ENCODE measurements around the gene LHB. TPM values are rescaled to one million over a fixed set of nuclear protein-coding genes. Genes with fewer than 3 reads are reported as not detected.
"Not testable (repeated sequence)": the region's sequence is repeated elsewhere in the genome, so short reads cannot be mapped to it uniquely, and the experiment has no call there.

Gene LHB
- total RNA-seq (2014; rRNA removed; shearing (Covaris generic); ENCODE audit: low replicate concordance), result not detected in 2 replicates

DNA sequence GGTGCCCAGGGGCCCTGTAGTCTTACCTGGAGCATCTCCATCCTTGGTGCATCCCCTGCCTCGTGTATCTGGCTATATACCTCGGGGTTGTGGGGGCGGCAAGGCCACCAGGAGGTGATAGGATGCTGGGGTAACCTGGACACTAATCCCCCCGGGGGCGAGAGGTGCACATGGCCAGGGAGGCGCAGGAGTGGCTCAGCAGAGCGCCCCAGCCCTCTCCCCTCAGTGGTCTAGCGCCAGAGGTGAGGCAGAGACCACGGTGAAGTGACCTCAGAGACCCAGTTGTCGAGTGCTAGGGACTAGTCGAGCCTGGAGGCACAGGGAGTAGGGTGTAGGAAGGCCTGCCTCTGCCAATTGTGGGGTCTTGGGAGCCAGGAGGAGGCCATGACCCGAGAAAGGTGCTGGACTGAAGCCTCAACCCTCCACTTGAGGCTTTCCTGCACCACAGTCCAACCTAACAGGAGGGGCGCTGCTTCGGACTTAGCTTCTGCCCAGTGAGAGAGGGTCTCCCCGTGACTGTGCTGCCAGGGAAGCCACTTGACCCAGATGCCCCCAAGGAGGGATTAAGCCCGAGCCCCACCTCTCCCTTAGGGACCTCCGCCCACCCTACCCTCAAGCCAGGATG is at the start of gene LHB:
Gene LHB, minus strand, starts transcription at position 51 of the 625 bp plus-strand sequence. Its CDS starts 10 bp downstream, at position 41.
- H3K36me3 ChIP-seq, result peaks cover 35% of the 10 kb centered on the region
- H3K9me3 ChIP-seq, result no peaks in the 10 kb centered on the region
- H3K27me3 ChIP-seq, result peaks cover 11% of the 10 kb centered on the region
- H3K4me3 ChIP-seq, result no peak within 1 kb of the TSS
- DNase-seq, result no peak

DNA sequence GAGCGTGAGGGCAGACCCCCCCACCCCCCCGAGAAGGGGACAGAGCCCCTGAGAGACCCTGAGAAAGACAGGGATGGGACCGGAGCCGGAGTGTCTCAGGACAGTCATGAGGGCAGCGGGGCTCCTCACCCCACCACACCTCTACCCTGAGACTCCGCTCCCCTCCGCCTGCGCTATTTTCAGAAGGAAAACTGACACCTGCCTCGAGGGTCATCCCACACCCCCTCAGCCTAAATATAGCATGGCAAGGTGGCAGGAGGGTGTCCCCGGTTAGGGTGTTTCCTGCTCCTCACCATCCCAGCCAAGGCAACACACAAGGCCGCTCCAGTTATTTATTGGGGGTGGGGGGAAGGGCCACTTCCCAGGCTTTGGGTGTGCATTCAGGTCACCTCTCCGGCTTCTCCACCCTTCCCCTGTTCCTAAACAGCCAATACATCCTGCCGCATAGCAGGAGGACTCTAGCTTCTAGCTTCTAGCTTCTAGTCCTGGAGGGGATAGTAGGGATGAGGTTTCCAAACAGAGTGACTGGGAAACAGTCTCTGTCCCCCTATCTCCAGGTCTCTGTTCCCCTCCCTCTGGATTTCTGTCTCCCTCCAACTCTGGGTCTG is 49.1 kb upstream of the LHB start:
- DNase-seq, result no peak
- Histone ChIP-seq H3K27me3 (peaks cover 20% of the 10 kb centered on the region), H3K4me3 (no peak overlapping the region), H3K9me3 (no peaks in the 10 kb centered on the region), H3K36me3 (no peaks in the 10 kb centered on the region)

DNA sequence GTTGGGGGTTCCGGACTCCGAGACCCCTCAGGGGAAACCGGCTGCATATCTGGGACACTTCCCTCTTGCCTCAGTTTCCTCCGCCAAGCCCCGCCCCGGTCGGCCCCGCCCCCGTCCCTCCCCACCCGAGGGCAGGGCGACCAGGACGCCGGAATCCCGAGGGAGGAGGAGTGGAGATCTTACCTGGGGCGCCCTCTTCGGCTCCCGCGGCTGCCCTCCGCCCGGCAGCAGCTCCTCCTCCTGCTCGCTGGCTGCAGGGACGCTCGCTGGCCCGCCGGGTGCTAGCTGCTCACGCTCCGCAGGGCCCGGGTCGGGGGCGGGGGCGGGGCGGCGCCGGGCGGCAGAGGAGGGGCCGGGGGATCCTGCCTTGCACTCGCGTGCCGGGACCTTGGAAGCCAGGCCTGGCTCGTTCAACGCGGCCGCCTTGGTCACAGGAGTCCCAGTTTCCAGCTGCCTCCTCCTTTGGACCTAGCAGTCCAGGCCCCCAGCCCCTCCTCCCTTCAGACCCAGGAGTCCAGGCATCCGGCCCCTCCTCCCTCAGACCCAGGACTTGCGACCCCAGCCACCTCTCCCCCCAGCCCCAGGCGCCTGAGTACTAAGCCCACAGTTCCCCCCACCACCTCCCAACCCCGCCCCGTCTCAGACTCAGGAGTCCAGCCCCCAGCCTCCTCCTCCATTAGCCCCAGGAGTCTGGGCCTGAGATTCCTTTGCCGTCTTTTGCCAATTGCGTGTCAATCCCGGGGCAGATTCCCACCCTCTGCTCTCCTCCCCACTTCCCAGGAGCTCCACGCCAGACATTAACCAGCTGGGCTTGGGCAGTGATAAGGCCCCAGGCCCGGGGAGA is 48.1 kb upstream of the LHB start, which contains the start of gene NTF4:
Gene NTF4, minus strand, starts transcription at position 51 of the 844 bp plus-strand sequence. CDS start 2,821 bp downstream, outside the sequence.
- Histone ChIP-seq H3K36me3 (no peaks in the 10 kb centered on the region), H3K4me3 (no peak within 1 kb of the TSS), H3K27me3 (peaks cover 20% of the 10 kb centered on the region), H3K9me3 (no peaks in the 10 kb centered on the region)
- DNase-seq, result no peak

DNA sequence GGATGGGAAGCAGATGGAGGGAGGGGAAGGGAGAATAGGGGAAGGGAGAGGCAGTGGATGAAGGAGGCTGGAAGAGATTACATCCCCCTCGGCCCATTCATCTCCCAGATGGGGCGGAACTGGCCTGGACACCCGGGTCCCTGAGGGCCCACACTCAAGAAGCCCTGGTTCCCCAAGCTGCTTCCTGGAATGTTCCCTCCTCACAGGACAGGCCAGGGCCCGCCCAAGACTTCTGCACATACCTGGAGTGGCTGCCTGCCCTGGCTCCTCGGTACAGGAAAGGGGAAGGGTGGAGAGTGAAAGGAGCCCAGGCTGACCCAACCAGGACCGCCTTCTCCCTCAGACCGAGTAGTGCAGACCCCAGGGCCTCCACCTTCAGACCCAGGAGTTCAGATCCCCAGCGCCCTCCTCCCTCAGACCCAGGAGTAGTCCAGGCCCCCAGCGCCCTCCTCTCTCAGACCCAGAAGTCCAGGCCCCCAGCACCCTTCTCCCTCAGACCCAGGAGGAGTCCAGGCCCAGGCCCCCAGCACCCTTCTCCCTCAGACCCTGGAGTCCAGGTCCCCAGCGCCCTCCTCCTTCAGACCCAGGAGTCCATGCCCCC is 47.2 kb upstream of the LHB start:
- H3K36me3 ChIP-seq, result no peaks in the 10 kb centered on the region
- no peak for DNase-seq
- H3K9me3 ChIP-seq, result no peaks in the 10 kb centered on the region
- H3K27me3 ChIP-seq, result peaks cover 18% of the 10 kb centered on the region
- no peak overlapping the region for H3K4me3 ChIP-seq

DNA sequence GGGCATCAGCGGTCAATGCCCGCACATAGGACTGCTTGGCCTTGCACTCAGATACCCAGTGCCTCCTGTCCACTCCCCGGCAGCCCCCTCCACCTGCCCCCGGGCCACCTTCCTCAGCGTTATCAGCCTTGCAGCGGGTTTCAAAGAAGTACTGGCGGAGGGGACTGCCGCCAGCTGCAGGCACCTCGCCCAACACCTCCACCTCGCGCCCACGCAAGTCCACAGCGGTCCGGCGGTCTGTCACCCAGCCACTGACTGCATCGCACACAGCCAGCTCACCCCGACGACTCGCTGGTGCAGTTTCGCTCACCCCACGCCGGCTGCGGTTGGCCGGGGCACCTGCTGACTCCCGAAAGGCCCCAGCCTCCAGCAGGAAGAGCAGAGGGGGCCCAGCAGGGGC is 44.6 kb upstream of the LHB start:
- Histone ChIP-seq H3K9me3 (no peaks in the 10 kb centered on the region), H3K4me3 (no peak overlapping the region), H3K27me3 (peaks cover 9% of the 10 kb centered on the region), H3K36me3 (no peaks in the 10 kb centered on the region)
- no peak for DNase-seq

GRCh38 chr19:49061000-49061399 is 44.1 kb upstream of the LHB start:
- H3K9me3 ChIP-seq, result no peaks in the 10 kb centered on the region
- H3K4me3 ChIP-seq, result no peak overlapping the region
- peaks cover 10% of the 10 kb centered on the region; the same call in 1 of the 2 replicates for H3K27me3 ChIP-seq
- no peak for DNase-seq
- no peaks in the 10 kb centered on the region for H3K36me3 ChIP-seq

- Histone ChIP-seq H3K36me3 (no peaks in the 10 kb centered on the region), H3K9me3 (no peaks in the 10 kb centered on the region), H3K4me3 (no peak overlapping the region), H3K27me3 (peaks cover 10% of the 10 kb centered on the region; the same call in 1 of the 2 replicates)
- DNase-seq, result no peak
These were observed 42.2 kb upstream of the LHB start for GRCh38 chr19:49059053-49059452.

GRCh38 chr19:49058562-49058961 is 41.7 kb upstream of the LHB start:
- no peaks in the 10 kb centered on the region for H3K36me3 ChIP-seq
- H3K4me3 ChIP-seq, result no peak overlapping the region
- H3K9me3 ChIP-seq, result no peaks in the 10 kb centered on the region
- peak; percentile 53 for DNase-seq
- H3K27me3 ChIP-seq, result peaks cover 10% of the 10 kb centered on the region; the same call in 1 of the 2 replicates

GRCh38 chr19:49057636-49058234 is 40.8 kb upstream of the LHB start, which contains the start of gene CGB7:
CGB7 (minus strand) TSS chr19:49057749; CDS start chr19:49055375, 2,374 bp downstream.
- Histone ChIP-seq H3K36me3 (no peaks in the 10 kb centered on the region), H3K27me3 (peaks cover 10% of the 10 kb centered on the region; the same call in 1 of the 2 replicates), H3K9me3 (no peaks in the 10 kb centered on the region), H3K4me3 (peak within 1 kb of the TSS; percentile 22; the same call in 1 of the 2 replicates)
- DNase-seq, result peak; percentile 54

DNA sequence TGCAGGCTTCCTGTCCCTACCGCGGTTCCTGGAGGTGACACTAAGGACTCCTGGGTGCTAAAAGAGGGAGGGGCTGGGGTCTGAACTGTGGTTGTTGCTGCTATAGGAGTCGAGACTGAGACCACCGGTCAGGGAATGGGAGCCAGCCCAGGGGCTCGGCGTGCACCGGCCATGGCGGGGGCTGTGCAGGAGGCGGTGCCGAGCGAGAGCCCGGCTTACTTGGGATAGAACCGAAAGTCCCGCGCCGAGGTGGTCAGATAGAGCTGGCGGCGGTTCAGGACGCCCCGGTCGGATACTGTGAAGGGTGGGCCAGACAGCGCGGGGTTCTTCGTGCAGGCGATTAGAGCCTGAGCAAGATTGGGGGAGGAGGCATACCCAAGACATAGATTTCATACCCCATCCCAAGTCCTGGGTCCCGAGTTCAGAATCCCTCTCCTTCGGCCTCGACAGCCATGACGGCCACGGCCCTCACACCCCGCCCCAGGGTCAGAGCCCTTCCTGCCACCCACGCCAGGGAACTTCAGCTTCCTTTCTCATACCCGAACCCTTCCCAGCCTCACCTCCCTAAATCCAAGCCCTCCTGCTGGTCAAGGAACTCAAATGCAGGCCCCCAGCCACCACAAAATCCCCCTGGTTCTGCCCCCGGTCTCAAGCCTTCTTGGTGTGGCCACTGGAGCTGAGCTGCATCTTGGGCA is 40.2 kb upstream of the LHB start:
- H3K27me3 ChIP-seq, H3K9me3 ChIP-seq, H3K4me3 ChIP-seq, H3K36me3 ChIP-seq, DNase-seq: not testable (repeated sequence)

- DNase-seq, result peak; percentile 40
- no peaks in the 10 kb centered on the region for H3K9me3 ChIP-seq
- H3K4me3 ChIP-seq, result peak overlapping the region; percentile 22
- H3K36me3 ChIP-seq, result no peaks in the 10 kb centered on the region
- H3K27me3 ChIP-seq, result peaks cover 10% of the 10 kb centered on the region; the same call in 1 of the 2 replicates
These were observed 39.4 kb upstream of the LHB start for GRCh38 chr19:49056101-49056901.

GRCh38 chr19:49050376-49051033 is 33.6 kb upstream of the LHB start:
- peak; percentile 80 for DNase-seq
- not testable (repeated sequence) for H3K27me3 ChIP-seq, H3K9me3 ChIP-seq, H3K4me3 ChIP-seq, H3K36me3 ChIP-seq

DNA sequence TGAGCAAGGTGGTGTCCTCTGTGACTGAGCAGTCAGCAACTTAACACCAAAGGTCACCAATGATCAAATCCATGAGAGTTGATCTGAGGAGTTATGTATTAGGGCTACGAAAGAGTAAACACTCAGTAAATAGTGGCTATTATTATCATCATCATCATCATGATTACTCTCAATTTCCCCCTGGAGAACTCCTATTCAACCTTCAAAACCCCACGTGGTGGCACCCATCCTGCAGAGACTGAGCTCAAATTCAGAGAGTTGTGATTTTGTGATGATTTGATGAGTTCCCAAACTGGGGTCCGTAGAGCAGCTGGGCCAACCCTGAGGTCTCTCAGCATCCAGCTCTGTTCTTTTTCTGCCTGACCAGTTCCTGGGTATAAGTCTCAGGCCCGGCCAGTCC is 32.9 kb upstream of the LHB start:
- H3K9me3 ChIP-seq, DNase-seq, H3K36me3 ChIP-seq, H3K4me3 ChIP-seq, H3K27me3 ChIP-seq: not testable (repeated sequence)

DNA sequence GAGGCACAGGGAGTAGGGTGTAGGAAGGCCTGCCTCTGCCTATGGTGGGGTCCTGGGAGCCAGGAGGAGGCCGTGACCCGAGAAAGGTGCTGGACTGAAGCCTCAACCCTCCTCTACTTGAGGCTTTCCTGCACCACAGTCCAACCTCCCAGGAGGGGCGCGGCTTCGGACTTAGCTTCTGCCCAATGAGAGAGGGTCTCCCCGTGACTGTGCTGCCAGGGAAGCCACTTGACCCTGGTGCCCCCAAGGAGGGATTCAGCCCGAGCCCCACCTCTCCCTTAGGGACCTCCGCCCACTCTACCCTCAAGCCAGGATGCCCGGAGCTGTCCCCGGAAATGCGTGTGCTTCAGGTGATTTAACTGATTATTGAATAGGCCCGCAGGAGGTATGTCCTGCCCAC is 32.1 kb upstream of the LHB start, which contains the start of gene CGB8:
Gene CGB8, minus strand, starts transcription at position 101 of the 400 bp plus-strand sequence. CDS start 372 bp downstream, outside the sequence.
- H3K4me3 ChIP-seq, H3K27me3 ChIP-seq, H3K36me3 ChIP-seq, H3K9me3 ChIP-seq, DNase-seq: not testable (repeated sequence)

DNA sequence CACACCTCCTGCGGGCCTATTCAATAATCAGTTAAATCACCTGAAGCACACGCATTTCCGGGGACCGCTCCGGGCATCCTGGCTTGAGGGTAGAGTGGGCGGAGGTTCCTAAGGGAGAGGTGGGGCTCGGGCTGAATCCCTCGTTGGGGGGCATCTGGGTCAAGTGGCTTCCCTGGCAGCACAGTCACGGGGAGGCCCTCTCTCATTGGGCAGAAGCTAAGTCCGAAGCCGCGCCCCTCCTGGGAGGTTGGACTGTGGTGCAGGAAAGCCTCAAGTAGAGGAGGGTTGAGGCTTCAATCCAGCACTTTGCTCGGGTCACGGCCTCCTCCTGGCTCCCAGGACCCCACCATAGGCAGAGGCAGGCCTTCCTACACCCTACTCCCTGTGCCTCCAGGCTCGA is 26.7 kb upstream of the LHB start, which contains the start of gene CGB5:
Gene CGB5, plus strand, starts transcription at position 301 of the 400 bp plus-strand sequence. CDS start 362 bp downstream, outside the sequence.
- not testable (repeated sequence) for DNase-seq, H3K36me3 ChIP-seq, H3K27me3 ChIP-seq, H3K9me3 ChIP-seq, H3K4me3 ChIP-seq
